Activated CD8-positive, alpha-beta memory T cell treated with anti-CD3 and anti-CD28 coated beads for 4 hours (primary cell): Measurements from ENCODE around the gene TMEM145.

Experiments used
- DNase-seq, 2 donors: peaks; one replicate each; pipeline ENCODE4 v3.0.0-alpha.2; 2020; ENCODE audit warnings: low read depth in 2 of 2

Gene TMEM145

GRCh38 chr19:42361545-42361910, 48.4 kb downstream of the TMEM145 start:
- DNase-seq = no peak

- DNase-seq = no peak
These were observed 49.2 kb downstream of the TMEM145 start for GRCh38 chr19:42362342-42362741.

- no peak for DNase-seq
These were observed 49.9 kb downstream of the TMEM145 start for GRCh38 chr19:42362891-42363440.

- no peak for DNase-seq
These were observed 50.7 kb downstream of the TMEM145 start for GRCh38 chr19:42363614-42364346.

GRCh38 chr19:42366673-42367072, 53.6 kb downstream of the TMEM145 start:
- DNase-seq = no peak

GRCh38 chr19:42367929-42368328, 54.8 kb downstream of the TMEM145 start:
- no peak for DNase-seq

- no peak for DNase-seq
These were observed 55.3 kb downstream of the TMEM145 start for GRCh38 chr19:42368360-42368759.

GRCh38 chr19:42368765-42369164, 55.7 kb downstream of the TMEM145 start:
- no peak for DNase-seq

GRCh38 chr19:42369433-42370067, 56.4 kb downstream of the TMEM145 start:
- no peak for DNase-seq

GRCh38 chr19:42370068-42370520, 57.0 kb downstream of the TMEM145 start:
- no peak for DNase-seq

- DNase-seq = no peak
These were observed 57.6 kb downstream of the TMEM145 start for GRCh38 chr19:42370626-42371175.
